ENCODE results near the gene ISG20. TPM values are rescaled to one million over a fixed set of nuclear protein-coding genes. Genes with fewer than 3 reads are reported as not detected.

ISG20 gene
- total and polyA plus RNA-seq, 2 experiments from 2014 or later, result 1.4 TPM; not detected in 1

DNA sequence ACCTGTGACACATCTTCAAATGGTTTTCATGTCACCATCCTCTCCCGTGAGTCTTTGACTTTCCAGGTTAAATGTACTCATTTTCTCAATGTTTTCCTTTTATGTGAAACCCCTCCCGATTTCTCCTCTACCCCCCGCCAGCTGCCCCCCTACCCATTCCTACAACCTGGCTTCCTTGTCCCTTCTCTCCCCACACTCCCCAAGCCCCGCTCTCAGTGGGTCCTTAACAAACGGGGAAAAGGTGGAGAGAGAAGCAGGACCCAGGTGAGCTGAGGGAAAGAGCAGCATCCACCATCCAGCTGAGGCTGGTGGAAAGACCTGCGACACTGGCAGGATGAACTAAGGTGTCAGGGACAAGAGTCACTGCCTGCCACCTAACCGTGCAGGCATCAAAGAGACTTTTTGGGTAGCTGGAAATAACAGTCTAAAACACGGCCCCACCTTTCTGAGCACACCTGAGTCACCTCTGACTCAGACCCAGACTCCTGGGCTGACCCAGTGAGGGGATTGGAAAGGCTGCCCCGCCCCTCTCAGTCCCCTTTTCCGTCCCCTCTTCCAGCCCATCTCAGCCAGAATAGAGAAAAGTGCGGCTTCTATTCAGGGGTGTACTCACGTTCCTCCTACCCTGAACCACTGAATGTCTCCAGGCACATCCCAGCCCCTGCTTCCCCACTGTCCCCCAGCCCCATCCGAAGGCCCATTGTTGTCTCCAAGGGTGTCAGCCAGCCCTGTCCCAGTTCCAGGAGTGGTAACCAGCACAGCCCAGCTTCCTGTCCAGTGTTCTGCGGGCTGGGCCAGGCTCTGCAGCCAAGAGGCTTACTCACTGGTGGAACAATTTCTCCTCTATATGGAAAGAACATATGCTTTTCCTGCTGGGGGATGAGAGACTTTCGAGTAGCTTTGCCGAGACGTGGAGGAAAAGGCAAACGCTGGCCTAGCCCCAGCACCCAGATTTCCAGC lies 20.4 kb downstream of the ISG20 start:
- Histone ChIP-seq H3K4me3 (no peak overlapping the region), H3K9me3 (ENCODE audit: low read depth) (no peaks in the 10 kb centered on the region), H3K27ac (no peak overlapping the region), H3K9ac (no peak overlapping the region), H2AFZ (peak overlapping the region; percentile 13; the same call in 1 of the 2 replicates), H3K79me2 (ENCODE audit: insufficient read depth) (no peaks in the 10 kb centered on the region), H3K27me3 (replicated peaks; ENCODE audit: insufficient read depth) (no peaks in the 10 kb centered on the region), H4K20me1 (ENCODE audit: insufficient read depth) (no peaks in the 10 kb centered on the region), H3K36me3 (ENCODE audit: low read depth) (no peaks in the 10 kb centered on the region), H3K4me2 (ENCODE audit: unreplicated experiment) (peak overlapping the region; percentile 62), H3K4me1 (ENCODE audit: insufficient read depth) (peaks cover 31% of the 10 kb centered on the region), H3F3A (ENCODE audit: insufficient read depth) (peaks cover 19% of the 10 kb centered on the region; the same call in 1 of the 2 replicates), H3K9me2 (ENCODE audit: insufficient read depth) (no peaks in the 10 kb centered on the region)
- in situ Hi-C loops (cut with MboI), result loop anchor here (25.0 kb wide), 2 partner anchors 353 to 528 kb away; no protein-coding TSS in a partner anchor
- WGBS, 2 experiments (ENCODE audit: low coverage in 1 of 2, low lambda C conversion rate in 2 of 2, missing lambda C conversion rate in 2 of 2), result 46 to 52% methylated on average over 17 to 18 of the region's 18 CpGs
- peak; percentile 88 for DNase-seq
- TF ChIP-seq EZH2phosphoT487 (IDR thresholded peaks at IDR 0.05; ENCODE audit: insufficient read depth, low read depth), result no peak
- no peak for TF ChIP-seq EZH2 (IDR thresholded peaks at IDR 0.05; ENCODE audit: insufficient read depth, poor library complexity, severe bottlenecking)

DNA sequence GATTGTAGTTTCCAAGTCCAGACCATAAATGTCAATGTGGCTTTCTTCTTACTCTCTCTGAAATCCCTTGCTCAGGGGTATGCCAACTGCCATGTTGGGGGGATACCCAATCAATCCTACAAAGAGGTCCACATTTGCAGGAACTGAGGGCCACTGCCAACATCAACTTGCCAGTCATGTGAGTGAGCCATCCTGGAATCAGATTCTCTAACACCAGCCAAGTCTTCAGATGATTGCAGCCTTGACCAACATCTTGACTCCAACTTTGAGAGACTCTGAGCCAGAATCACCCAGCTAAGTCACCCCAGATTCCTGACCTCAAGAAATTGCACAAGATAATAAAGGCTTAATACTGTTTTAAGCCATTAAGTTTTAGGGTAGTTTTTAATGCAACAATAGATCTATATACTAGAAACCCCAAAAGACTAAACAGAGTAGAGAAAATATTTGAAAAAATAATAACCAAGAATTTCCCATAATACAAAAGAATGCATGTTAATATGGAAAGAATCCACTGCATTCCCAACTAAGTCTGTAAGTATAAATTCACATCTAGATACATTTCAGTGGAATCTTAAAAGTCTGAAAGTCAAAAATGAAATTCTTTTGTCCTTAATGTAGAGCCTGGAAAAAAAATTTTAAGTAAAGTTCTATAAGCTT lies 22.4 kb downstream of the ISG20 start:
- Histone ChIP-seq H3F3A (ENCODE audit: insufficient read depth) (peaks cover 19% of the 10 kb centered on the region; the same call in 1 of the 2 replicates), H3K79me2 (ENCODE audit: insufficient read depth) (no peaks in the 10 kb centered on the region), H3K4me2 (ENCODE audit: unreplicated experiment) (peak overlapping the region; percentile 9), H4K20me1 (ENCODE audit: insufficient read depth) (no peaks in the 10 kb centered on the region), H3K4me3 (no peak overlapping the region), H3K27ac (peak overlapping the region; percentile 11; the same call in 1 of the 2 replicates), H3K9me2 (ENCODE audit: insufficient read depth) (no peaks in the 10 kb centered on the region), H3K4me1 (ENCODE audit: insufficient read depth) (peaks cover 31% of the 10 kb centered on the region), H2AFZ (no peak overlapping the region), H3K36me3 (ENCODE audit: low read depth) (no peaks in the 10 kb centered on the region), H3K9me3 (ENCODE audit: low read depth) (no peaks in the 10 kb centered on the region), H3K27me3 (replicated peaks; ENCODE audit: insufficient read depth) (no peaks in the 10 kb centered on the region), H3K9ac (no peak overlapping the region)
- TF ChIP-seq EZH2phosphoT487 (IDR thresholded peaks at IDR 0.05; ENCODE audit: insufficient read depth, low read depth) (no peak), EZH2 (IDR thresholded peaks at IDR 0.05; ENCODE audit: insufficient read depth, poor library complexity, severe bottlenecking) (no peak)
- in situ Hi-C loops (cut with MboI), result loop anchor here (25.0 kb wide), 2 partner anchors 351 to 526 kb away; no protein-coding TSS in a partner anchor
- peak; percentile 63 for DNase-seq

DNA sequence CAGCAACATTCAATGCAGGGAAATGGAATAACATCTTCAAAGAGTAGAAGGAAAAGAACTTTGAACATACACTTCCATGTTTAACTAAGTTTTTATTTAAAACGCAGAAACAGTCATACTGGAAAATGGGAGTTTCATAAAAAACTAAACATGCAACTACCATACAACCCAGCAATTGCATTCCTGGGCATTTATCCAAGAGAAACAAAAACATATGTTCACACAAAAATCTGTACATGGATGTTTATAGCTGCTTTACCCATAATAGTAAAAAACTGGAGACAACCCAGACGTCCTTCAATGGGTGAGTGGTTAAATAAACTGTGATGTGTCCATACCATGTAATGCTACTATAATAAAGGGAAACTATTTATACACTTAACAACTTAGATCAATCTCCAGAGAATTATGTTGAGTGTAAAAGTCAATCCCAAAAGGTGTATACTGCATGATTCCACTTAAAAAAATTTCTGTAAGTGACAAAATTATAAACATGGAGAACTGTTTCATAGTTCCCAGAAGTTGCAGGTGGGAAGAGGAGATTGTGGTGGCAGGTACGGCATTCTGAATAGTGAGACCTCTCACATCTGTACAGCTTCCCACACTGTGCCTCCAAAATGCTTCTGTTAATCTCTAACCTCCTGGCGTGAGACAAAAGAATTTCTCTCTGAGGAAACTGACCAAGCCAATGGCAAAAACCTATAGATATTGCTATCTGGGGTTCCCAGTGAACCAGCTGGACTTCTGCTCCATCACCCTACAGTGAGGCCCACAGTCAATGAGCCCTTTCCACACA lies 23.1 kb downstream of the ISG20 start:
- Histone ChIP-seq H3K4me1 (ENCODE audit: insufficient read depth) (peaks cover 31% of the 10 kb centered on the region), H3K4me3 (no peak overlapping the region), H3K27me3 (replicated peaks; ENCODE audit: insufficient read depth) (no peaks in the 10 kb centered on the region), H3K79me2 (ENCODE audit: insufficient read depth) (no peaks in the 10 kb centered on the region), H2AFZ (no peak overlapping the region), H3K9ac (no peak overlapping the region), H3K9me2 (ENCODE audit: insufficient read depth) (no peaks in the 10 kb centered on the region), H3K27ac (peak overlapping the region; percentile 11; the same call in 1 of the 2 replicates), H3K36me3 (ENCODE audit: low read depth) (no peaks in the 10 kb centered on the region), H3K4me2 (ENCODE audit: unreplicated experiment) (peak overlapping the region; percentile 9), H4K20me1 (ENCODE audit: insufficient read depth) (no peaks in the 10 kb centered on the region), H3F3A (ENCODE audit: insufficient read depth) (peaks cover 19% of the 10 kb centered on the region; the same call in 1 of the 2 replicates), H3K9me3 (ENCODE audit: low read depth) (no peaks in the 10 kb centered on the region)
- in situ Hi-C loops (cut with MboI), result loop anchor here (25.0 kb wide), 2 partner anchors 350 to 525 kb away; no protein-coding TSS in a partner anchor
- DNase-seq, result no peak
- TF ChIP-seq EZH2 (IDR thresholded peaks at IDR 0.05; ENCODE audit: insufficient read depth, poor library complexity, severe bottlenecking) (no peak), EZH2phosphoT487 (IDR thresholded peaks at IDR 0.05; ENCODE audit: insufficient read depth, low read depth) (no peak)
- WGBS, 2 experiments (ENCODE audit: low coverage in 1 of 2, low lambda C conversion rate in 2 of 2, missing lambda C conversion rate in 2 of 2), result 71 to 77% methylated on average over 4 of the region's 4 CpGs

Measured in GM23248 (cell line).